ENCODE results near the gene FNDC3A. TPM values are rescaled to one million over a fixed set of nuclear protein-coding genes. Genes with fewer than 3 reads are reported as not detected.

Gene FNDC3A
- total and polyA plus RNA-seq, 2 donors from 2014 or later: 12.5 to 67.8 TPM

GRCh38 chr13:49235856-49236431 is 260.2 kb downstream of the FNDC3A start:
- H3K9ac ChIP-seq (ENCODE audit: low read length in 3 of 3): no peak overlapping the region
- H3K4me3 ChIP-seq (ENCODE audit: low read length in 3 of 3): peak overlapping the region in 1 of 3 donors; percentile 25
- peaks cover 0 to 13% (median 0%) of the 10 kb centered on the region in 3 donors for H3K4me1 ChIP-seq (ENCODE audit: control insufficient read depth in 2 of 3, insufficient read depth in 2 of 3, low read depth in 1 of 3, low read length in 3 of 3)
- H3K27me3 ChIP-seq (ENCODE audit: control insufficient read depth, insufficient read depth, low read length): no peaks in the 10 kb centered on the region
- FAIRE-seq (no peak), DNase-seq (no peak)
- H3K36me3 ChIP-seq (ENCODE audit: control insufficient read depth in 2 of 3, insufficient read depth in 3 of 3, low read length in 3 of 3): no peaks in the 10 kb centered on the region
- intact Hi-C loops (cut with DNase I): no loop called here
- peak overlapping the region in 1 of 2 donors; percentile 61 for H3K27ac ChIP-seq (ENCODE audit: low read depth in 2 of 2, low read length in 2 of 2)
- H3K9me3 ChIP-seq (ENCODE audit: control insufficient read depth in 2 of 3, insufficient read depth in 1 of 3, low read length in 3 of 3): no peaks in the 10 kb centered on the region
- TF ChIP-seq CTCF (IDR thresholded peaks at IDR 0.05; ENCODE audit: borderline replicate concordance, extremely low read depth, insufficient read depth): no peak

DNA sequence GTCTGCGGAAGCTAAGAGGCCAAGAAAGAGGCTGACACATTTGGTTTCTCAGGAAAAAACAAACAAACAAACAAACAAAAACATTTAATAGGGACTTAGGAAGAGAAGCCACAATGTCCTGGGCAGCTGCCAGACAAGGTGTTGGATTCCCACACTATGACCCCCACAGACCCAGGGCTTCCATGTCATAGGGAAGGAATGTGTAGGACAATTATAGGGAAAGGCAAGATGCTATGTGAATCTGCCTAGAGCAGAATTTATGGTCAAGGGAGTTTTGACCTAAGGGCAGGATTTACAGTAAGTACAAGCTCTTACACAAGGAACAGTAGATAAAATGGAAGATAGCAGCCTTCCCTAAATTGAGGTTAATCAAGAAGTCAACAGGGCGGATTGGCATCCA is 262.9 kb downstream of the FNDC3A start:
- H3K9me3 ChIP-seq (ENCODE audit: control insufficient read depth in 2 of 3, insufficient read depth in 1 of 3, low read length in 3 of 3): no peaks in the 10 kb centered on the region
- intact Hi-C loops (cut with DNase I): no loop called here
- H3K27ac ChIP-seq (ENCODE audit: low read depth in 2 of 2, low read length in 2 of 2): no peak overlapping the region
- DNase-seq (peak in 1 of 5 donors; percentile 8), FAIRE-seq (no peak)
- no peak overlapping the region for H3K4me3 ChIP-seq (ENCODE audit: low read length in 3 of 3)
- H3K27me3 ChIP-seq (ENCODE audit: control insufficient read depth, insufficient read depth, low read length): no peaks in the 10 kb centered on the region
- H3K9ac ChIP-seq (ENCODE audit: low read length in 3 of 3): no peak overlapping the region
- no peaks in the 10 kb centered on the region for H3K36me3 ChIP-seq (ENCODE audit: control insufficient read depth in 2 of 3, insufficient read depth in 3 of 3, low read length in 3 of 3)
- peaks cover 0 to 13% (median 0%) of the 10 kb centered on the region in 3 donors for H3K4me1 ChIP-seq (ENCODE audit: control insufficient read depth in 2 of 3, insufficient read depth in 2 of 3, low read depth in 1 of 3, low read length in 3 of 3)
- TF ChIP-seq CTCF (IDR thresholded peaks at IDR 0.05; ENCODE audit: borderline replicate concordance, extremely low read depth, insufficient read depth): no peak

GRCh38 chr13:49240017-49240416 is 264.3 kb downstream of the FNDC3A start:
- peak in 1 of 5 donors; percentile 7 for DNase-seq
- Histone ChIP-seq H3K27me3 (ENCODE audit: control insufficient read depth, insufficient read depth, low read length) (no peaks in the 10 kb centered on the region), H3K4me3 (ENCODE audit: low read length in 3 of 3) (no peak overlapping the region), H3K36me3 (ENCODE audit: control insufficient read depth in 2 of 3, insufficient read depth in 3 of 3, low read length in 3 of 3) (no peaks in the 10 kb centered on the region), H3K9ac (ENCODE audit: low read length in 3 of 3) (no peak overlapping the region), H3K4me1 (ENCODE audit: control insufficient read depth in 2 of 3, insufficient read depth in 2 of 3, low read depth in 1 of 3, low read length in 3 of 3) (peaks cover 0 to 13% (median 0%) of the 10 kb centered on the region in 3 donors), H3K27ac (ENCODE audit: low read depth in 2 of 2, low read length in 2 of 2) (no peak overlapping the region), H3K9me3 (ENCODE audit: control insufficient read depth in 2 of 3, insufficient read depth in 1 of 3, low read length in 3 of 3) (no peaks in the 10 kb centered on the region)
- peak; percentile 54 for TF ChIP-seq CTCF (IDR thresholded peaks at IDR 0.05; ENCODE audit: borderline replicate concordance, extremely low read depth, insufficient read depth)
- no peak for FAIRE-seq
- intact Hi-C loops (cut with DNase I): no loop called here

DNA sequence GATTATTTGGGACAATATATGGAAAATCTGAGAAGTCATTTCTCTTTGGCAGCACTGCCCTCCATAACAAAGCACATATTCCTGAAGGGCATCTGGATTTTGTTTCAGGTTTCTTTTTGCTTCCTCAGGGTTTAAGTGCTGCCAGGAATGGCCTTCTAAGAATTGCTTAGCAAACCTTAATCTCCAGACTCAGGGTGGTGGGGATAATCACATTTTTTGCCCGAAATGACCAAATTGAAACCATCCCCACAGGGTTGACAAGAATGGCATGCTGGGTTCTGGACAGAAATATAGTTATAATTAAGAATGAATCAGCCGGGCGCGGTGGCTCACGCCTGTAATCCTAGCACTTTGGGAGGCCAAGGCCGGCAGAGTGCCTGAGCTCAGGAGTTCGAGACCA is 265.6 kb downstream of the FNDC3A start:
- DNase-seq (no peak), FAIRE-seq (no peak)
- Histone ChIP-seq H3K27ac (ENCODE audit: low read depth in 2 of 2, low read length in 2 of 2) (no peak overlapping the region), H3K4me1 (ENCODE audit: control insufficient read depth in 2 of 3, insufficient read depth in 2 of 3, low read depth in 1 of 3, low read length in 3 of 3) (peaks cover 0 to 6% (median 1%) of the 10 kb centered on the region in 3 donors), H3K9me3 (ENCODE audit: control insufficient read depth in 2 of 3, insufficient read depth in 1 of 3, low read length in 3 of 3) (no peaks in the 10 kb centered on the region), H3K4me3 (ENCODE audit: low read length in 3 of 3) (no peak overlapping the region), H3K27me3 (ENCODE audit: control insufficient read depth, insufficient read depth, low read length) (no peaks in the 10 kb centered on the region), H3K36me3 (ENCODE audit: control insufficient read depth in 2 of 3, insufficient read depth in 3 of 3, low read length in 3 of 3) (no peaks in the 10 kb centered on the region), H3K9ac (ENCODE audit: low read length in 3 of 3) (no peak overlapping the region)
- intact Hi-C loops (cut with DNase I): no loop called here
- TF ChIP-seq CTCF (IDR thresholded peaks at IDR 0.05; ENCODE audit: borderline replicate concordance, extremely low read depth, insufficient read depth): no peak
